Fibroblast of the aortic adventitia (primary cell): ENCODE measurements around the gene RNF31. TPM values are rescaled to one million over a fixed set of nuclear protein-coding genes. Genes with fewer than 3 reads are reported as not detected.
A peak's percentile ranks its signal among the peaks of the same experiment; 100 is the strongest.

Experiments used
- DNase-seq: peaks from one replicate; pipeline ENCODE4 v3.0.0-alpha.2; 2010; ENCODE audit warnings: low read depth
- H3K4me3 ChIP-seq: 2 replicates; pipeline ENCODE4 v1.5.1; 2011; ENCODE audit warnings: low read depth, mild to moderate bottlenecking, control low read depth, low read length, moderate library complexity
- CTCF ChIP-seq: IDR thresholded peaks from 2 replicates; pipeline ENCODE4 v1.5.1; 2011; ENCODE audit warnings: mild to moderate bottlenecking, low read length, control low read depth, inconsistent platforms; ENCODE audit not compliant: insufficient read depth
- total RNA-seq: library from RNA; depleted of rRNA; stranded (reverse); fragments of >200 nt; gene quantifications from 2 replicates; pipeline ENCODE4 v1.2.3, GENCODE V29; 2012; ENCODE audit warnings: low replicate concordance

RNF31 gene
- total RNA-seq, 1 donor = 51.1 TPM

GRCh38 chr14:24184104-24184970 lies 37.0 kb downstream of the RNF31 start:
- no peak overlapping the region for H3K4me3 ChIP-seq
- no peak for TF ChIP-seq CTCF
- DNase-seq = no peak

- no peak for TF ChIP-seq CTCF
- DNase-seq = no peak
- no peak overlapping the region for H3K4me3 ChIP-seq
Measured at GRCh38 chr14:24185026-24185425, 37.7 kb downstream of the RNF31 start.

GRCh38 chr14:24185741-24186140 lies 38.4 kb downstream of the RNF31 start:
- no peak overlapping the region for H3K4me3 ChIP-seq
- no peak for DNase-seq
- no peak for TF ChIP-seq CTCF

GRCh38 chr14:24186831-24187538 lies 39.7 kb downstream of the RNF31 start:
- TF ChIP-seq CTCF = no peak
- DNase-seq = no peak
- peak overlapping the region; percentile 87 for H3K4me3 ChIP-seq

GRCh38 chr14:24187539-24187915 lies 40.2 kb downstream of the RNF31 start:
- DNase-seq = no peak
- peak overlapping the region; percentile 87 for H3K4me3 ChIP-seq
- no peak for TF ChIP-seq CTCF

- DNase-seq = peak; percentile 98
- peak within 1 kb of the TSS; percentile 87 for H3K4me3 ChIP-seq
- TF ChIP-seq CTCF = no peak
Measured at GRCh38 chr14:24188251-24189058, 41.2 kb downstream of the RNF31 start, which contains the start of gene IPO4. Gene IPO4, minus strand, starts transcription at chr14:24188816. Its CDS starts 29 bp downstream, at chr14:24188787.
